IMR-90 (cell line): ENCODE results near the gene RGL1. TPM values are rescaled to one million over a fixed set of nuclear protein-coding genes. Genes with fewer than 3 reads are reported as not detected.

ENCODE experiments used
- ATAC-seq: fragments of 200-7000 bp; cut with Tn5 transposase; 2 replicates; pipeline ENCODE4 v1.9.1; 2020; ENCODE audit warnings: low read depth, mild to moderate bottlenecking, moderate library complexity
- BruUV-seq: library from RNA; stranded (reverse); fragments of 400-500 nt; replicated peaks from 2 replicates; lab custom pipeline; 2021; lab: Mats Ljungman, UMichigan
- CTCF ChIA-PET: fragments of 300-600 bp; formaldehyde crosslinking; extraction: SDS; loops from one replicate; lab custom pipeline; 2021; ENCODE audit warnings: antibody characterized with exemption; lab: Yijun Ruan, JAX
- POLR2A ChIA-PET: fragments of 300-600 bp; sonication (Branson Sonifier 250); formaldehyde crosslinking; loops from one replicate; lab custom pipeline; 2022; ENCODE audit warnings: antibody characterized with exemption; ENCODE audit not compliant: unreplicated experiment; lab: Charles Lee
- DNase-seq: peaks from one replicate; pipeline ENCODE4 v3.0.0; 2013
- H2AFZ ChIP-seq: replicated peaks from 2 replicates; pipeline ENCODE3; 2013; ENCODE audit warnings: low read length, mild to moderate bottlenecking; ENCODE audit not compliant: poor library complexity
- H2AK5ac ChIP-seq: 2 replicates; pipeline ENCODE4 v1.6.1; 2013; ENCODE audit warnings: low read depth, low read length, inconsistent platforms
- H2AK9ac ChIP-seq: replicated peaks from 2 replicates; pipeline ENCODE3; 2013; ENCODE audit warnings: mild to moderate bottlenecking, low read depth, low read length, moderate library complexity; ENCODE audit not compliant: poor library complexity
- H2BK120ac ChIP-seq: 2 replicates; pipeline ENCODE4 v1.6.1; 2013; ENCODE audit warnings: low read depth, low read length, inconsistent platforms
- H2BK15ac ChIP-seq: 3 replicates; pipeline ENCODE4 v1.6.1; 2013; ENCODE audit warnings: low read depth, low read length, inconsistent platforms
- H2BK20ac ChIP-seq: 2 replicates; pipeline ENCODE4 v1.6.1; 2013; ENCODE audit warnings: low read depth, mild to moderate bottlenecking, inconsistent platforms, low read length, moderate library complexity
- H2BK5ac ChIP-seq: 2 replicates; pipeline ENCODE4 v1.6.1; 2013; ENCODE audit warnings: mild to moderate bottlenecking, low read depth, low read length, inconsistent platforms; ENCODE audit not compliant: poor library complexity, severe bottlenecking
- H3K14ac ChIP-seq: replicated peaks from 2 replicates; pipeline ENCODE4 v1.6.1; 2013; ENCODE audit warnings: low read depth, low read length, inconsistent platforms
- H3K18ac ChIP-seq: 2 replicates; pipeline ENCODE4 v1.6.1; 2013; ENCODE audit warnings: low read depth, low read length, control low read depth
- H3K23ac ChIP-seq: 2 replicates; pipeline ENCODE4 v1.6.1; 2013; ENCODE audit warnings: low read depth, low read length, inconsistent platforms
- H3K27ac ChIP-seq: 2 replicates; pipeline ENCODE4 v1.5.1; 2013; ENCODE audit warnings: mild to moderate bottlenecking, control low read depth, low read length; ENCODE audit not compliant: insufficient read depth
- H3K27me3 ChIP-seq: 2 replicates; pipeline ENCODE4 v1.6.1; 2013; ENCODE audit warnings: low read length; ENCODE audit not compliant: control insufficient read depth, insufficient read depth
- H3K36me3 ChIP-seq: 2 replicates; pipeline ENCODE4 v1.6.1; 2013; ENCODE audit warnings: low read length, mixed read lengths; ENCODE audit not compliant: control insufficient read depth, insufficient read depth
- H3K4ac ChIP-seq: 2 replicates; pipeline ENCODE4 v1.6.1; 2013; ENCODE audit warnings: low read depth, low read length, inconsistent platforms
- H3K4me1 ChIP-seq: 2 replicates; pipeline ENCODE4 v1.6.1; 2013; ENCODE audit warnings: low read length, mixed read lengths; ENCODE audit not compliant: control insufficient read depth, insufficient read depth
- H3K4me2 ChIP-seq: 2 replicates; pipeline ENCODE4 v1.6.1; 2013; ENCODE audit warnings: low read depth, mild to moderate bottlenecking, control low read depth, low read length, moderate library complexity
- H3K4me3 ChIP-seq: 2 replicates; pipeline ENCODE4 v1.5.1; 2013; ENCODE audit warnings: low read depth, mild to moderate bottlenecking, control low read depth, low read length, moderate library complexity; ENCODE audit not compliant: insufficient read depth
- H3K56ac ChIP-seq: 2 replicates; pipeline ENCODE4 v1.6.1; 2013; ENCODE audit warnings: low read length, inconsistent platforms; ENCODE audit not compliant: insufficient read depth; ENCODE audit errors: extremely low read depth
- H3K79me1 ChIP-seq, 2 experiments: 2 replicates each; pipeline ENCODE4 v1.6.1; 2013; ENCODE audit warnings: low read length in 2 of 2, inconsistent platforms in 1 of 2, low read depth in 1 of 2
- H3K9ac ChIP-seq: 2 replicates; pipeline ENCODE4 v1.6.1; 2013; ENCODE audit warnings: low read depth, low read length, control low read depth
- H3K9me1 ChIP-seq: 2 replicates; pipeline ENCODE4 v1.6.1; 2013; ENCODE audit warnings: low read length, inconsistent platforms; ENCODE audit not compliant: insufficient read depth
- H3K9me3 ChIP-seq: 2 replicates; pipeline ENCODE4 v1.6.1; 2013; ENCODE audit warnings: low read length; ENCODE audit not compliant: control insufficient read depth, insufficient read depth
- H4K20me1 ChIP-seq: 2 replicates; pipeline ENCODE4 v1.6.1; 2013; ENCODE audit warnings: low read length, inconsistent platforms; ENCODE audit not compliant: insufficient read depth
- H4K5ac ChIP-seq: 2 replicates; pipeline ENCODE4 v1.6.1; 2013; ENCODE audit warnings: mild to moderate bottlenecking, low read depth, low read length, control low read depth
- H4K8ac ChIP-seq, 2 experiments: 2 replicates each; pipeline ENCODE4 v1.6.1; 2013; ENCODE audit warnings: low read depth in 2 of 2, low read length in 2 of 2, control low read depth in 1 of 2, inconsistent platforms in 1 of 2
- H4K91ac ChIP-seq: 2 replicates; pipeline ENCODE4 v1.6.1; 2013; ENCODE audit warnings: low read depth, low read length, inconsistent platforms; ENCODE audit not compliant: insufficient read depth
- BHLHE40 ChIP-seq: fragments of 150-350 bp; IDR thresholded peaks from 2 replicates; pipeline ENCODE4 v1.6.1; 2016; ENCODE audit warnings: mild to moderate bottlenecking, low read depth, low read length
- ELK1 ChIP-seq: fragments of 150-350 bp; IDR thresholded peaks from 2 replicates; pipeline ENCODE4 v1.6.1; 2016; ENCODE audit warnings: low read depth, mild to moderate bottlenecking, low read length, moderate library complexity, borderline replicate concordance
- RFX5 ChIP-seq: IDR thresholded peaks from 2 replicates; pipeline ENCODE4 v1.8.0; 2012; ENCODE audit warnings: low read depth, mild to moderate bottlenecking, low read length, moderate library complexity
- WGBS, 2 experiments: methylation state at CpG; one replicate each; pipeline versions ENCODE4 v1.1.5 to v1.1.7; 2013; ENCODE audit warnings: missing lambda C conversion rate in 2 of 2; ENCODE audit not compliant: insufficient read length in 1 of 2; ENCODE audit errors: extremely low coverage in 2 of 2; 5-methylcytosine and 5-hydroxymethylcytosine counted together
- dilution Hi-C: fragments of 300-500 bp; cut with HindIII; formaldehyde crosslinking; loops from one replicate; pipeline ENCODE4 v1.14.3; 2018; ENCODE audit warnings: low sequenced_read_pairs; ENCODE audit not compliant: unreplicated experiment
- in situ Hi-C: fragments of 300-500 bp; cut with MboI; formaldehyde crosslinking; loops from 3 replicates; pipeline ENCODE4 v1.14.3; 2019; ENCODE audit warnings: low sequenced_read_pairs, inconsistent platforms, mixed read lengths
- intact Hi-C: fragments of 100-400 bp; cut with micrococcal nuclease; formaldehyde crosslinking; loops from 2 replicates; pipeline ENCODE4 v1.10.0; 2022
- polyA plus RNA-seq, 3 experiments: library from polyadenylated mRNA; depleted of rRNA; stranded (reverse); fragments of >200 nt; gene quantifications; 2 replicates each; pipeline ENCODE4 v1.2.3, GENCODE V29; 2012; ENCODE audit warnings: low replicate concordance in 1 of 3
- total RNA-seq: library from RNA; depleted of rRNA; stranded (reverse); fragments of >200 nt; gene quantifications from 2 replicates; pipeline ENCODE4 v1.2.3, GENCODE V29; 2012

The RGL1 gene
- total and polyA plus RNA-seq, 2 of the 4 experiments (the other 2 are of a cell fraction) = 4.7 to 7.5 TPM

GRCh38 chr1:183954496-183954895, 149.6 kb downstream of the RGL1 start:
- no peak overlapping the region for H2BK20ac ChIP-seq
- H3K79me1 ChIP-seq = no peaks in the 10 kb centered on the region
- H2AK5ac ChIP-seq = no peak overlapping the region
- no peak overlapping the region for H3K4me3 ChIP-seq
- H4K8ac ChIP-seq = no peak overlapping the region
- H2BK5ac ChIP-seq = no peak overlapping the region
- H3K4ac ChIP-seq = no peak overlapping the region
- no peak for TF ChIP-seq ELK1
- no peak for TF ChIP-seq BHLHE40
- TF ChIP-seq RFX5 = no peak
- in situ Hi-C loops (no loop called here), intact Hi-C loops (loop anchor here (10.0 kb wide), 1 partner anchor 270 kb away; no protein-coding TSS in a partner anchor), dilution Hi-C loops (no loop called here)
- no peak overlapping the region for H3K56ac ChIP-seq
- H2BK120ac ChIP-seq = no peak overlapping the region
- CTCF ChIA-PET = interaction anchor here (0.9 kb wide), 1 partner anchor 11 kb away, joined by 3 read pairs; no protein-coding TSS in a partner anchor
- H3K9ac ChIP-seq = no peak overlapping the region
- no peak overlapping the region for H3K4me2 ChIP-seq
- H3K18ac ChIP-seq = no peak overlapping the region
- WGBS, 2 experiments = 100% methylated on average over 1 of the region's 3 CpGs; no CpG with 5 or more reads in 1 of the 2 experiments
- H4K91ac ChIP-seq = no peak overlapping the region
- H3K36me3 ChIP-seq = no peaks in the 10 kb centered on the region
- no peak for ATAC-seq
- BruUV-seq = no TSS peak
- H2AK9ac ChIP-seq = no peak overlapping the region
- peaks cover 4% of the 10 kb centered on the region; the same call in 1 of the 2 replicates for H3K9me1 ChIP-seq
- no peak overlapping the region for H3K23ac ChIP-seq
- H3K27me3 ChIP-seq = no peaks in the 10 kb centered on the region; the same call in 1 of the 2 replicates
- no peak for DNase-seq
- H2AFZ ChIP-seq = no peak overlapping the region
- no peaks in the 10 kb centered on the region for H4K20me1 ChIP-seq
- H3K14ac ChIP-seq = no peak overlapping the region
- H3K9me3 ChIP-seq = no peaks in the 10 kb centered on the region
- H3K27ac ChIP-seq = no peak overlapping the region
- H2BK15ac ChIP-seq = no peak overlapping the region
- no peak overlapping the region for H4K5ac ChIP-seq
- peaks cover 6% of the 10 kb centered on the region for H3K4me1 ChIP-seq
- POLR2A ChIA-PET = no interaction called here
